CD4-positive, alpha-beta T cell (primary cell): ENCODE measurements around the gene PATJ. TPM values are rescaled to one million over a fixed set of nuclear protein-coding genes. Genes with fewer than 3 reads are reported as not detected.
A peak's percentile ranks its signal among the peaks of the same experiment; 100 is the strongest.

Experiments used
- ATAC-seq: fragments of 200-7000 bp; cut with Tn5 transposase; one replicate; pipeline ENCODE4 v1.10.0; 2022; ENCODE audit warnings: mild to moderate bottlenecking; ENCODE audit not compliant: poor library complexity
- CTCF ChIA-PET: fragments of 350-600 bp; sonication (Branson Sonifier 250); formaldehyde crosslinking; loops from one replicate; lab custom pipeline; 2021; ENCODE audit warnings: antibody characterized with exemption, inconsistent platforms; lab: Charles Lee
- POLR2A ChIA-PET: fragments of 350-600 bp; sonication (Branson Sonifier 250); formaldehyde crosslinking; loops from one replicate; lab custom pipeline; 2021; ENCODE audit warnings: antibody characterized with exemption, inconsistent platforms; lab: Charles Lee
- DNase-seq, 14 experiments: peaks; one replicate each; pipeline ENCODE4 v3.0.0-alpha.2; 2013 to 2020; ENCODE audit warnings: mixed read lengths in 2 of 14
- H3K27ac ChIP-seq, 2 donors: one replicate each; pipeline versions ENCODE4 v1.5.1 to v1.7.0; 2013; ENCODE audit warnings: low read length in 2 of 2, low read depth in 1 of 2, mild to moderate bottlenecking in 1 of 2
- H3K27me3 ChIP-seq, 2 experiments: 1 replicate in 1 of 2; 2 replicates in 1 of 2; pipeline versions ENCODE4 v1.6.1 to v1.7.0; 2013; ENCODE audit warnings: low read length in 2 of 2, control low read depth in 1 of 2, mild to moderate bottlenecking in 1 of 2, moderate library complexity in 1 of 2; ENCODE audit not compliant: insufficient read depth in 2 of 2, control insufficient read depth in 1 of 2
- H3K36me3 ChIP-seq: one replicate; pipeline ENCODE4 v1.6.1; 2013; ENCODE audit warnings: low read length, control low read depth; ENCODE audit not compliant: insufficient read depth
- H3K4me1 ChIP-seq: one replicate; pipeline ENCODE4 v1.6.1; 2013; ENCODE audit warnings: low read length, control low read depth; ENCODE audit not compliant: insufficient read depth
- H3K4me3 ChIP-seq: one replicate; pipeline ENCODE4 v1.5.1; 2013; ENCODE audit warnings: mild to moderate bottlenecking, low read length, moderate library complexity
- H3K9me3 ChIP-seq, 2 experiments: 1 replicate in 1 of 2; 2 replicates in 1 of 2; pipeline versions ENCODE4 v1.6.1 to v1.7.0; 2013; ENCODE audit warnings: low read length in 2 of 2, mild to moderate bottlenecking in 2 of 2, control low read depth in 1 of 2, moderate library complexity in 1 of 2; ENCODE audit not compliant: control insufficient read depth in 1 of 2, insufficient read depth in 1 of 2
- H3K27ac Mint-ChIP-seq: one replicate; pipeline ENCODE4 v1.8.0; 2020; ENCODE audit warnings: mixed read lengths
- H3K27me3 Mint-ChIP-seq: one replicate; pipeline ENCODE4 v1.8.0; 2021; ENCODE audit warnings: mixed read lengths
- H3K36me3 Mint-ChIP-seq: one replicate; pipeline ENCODE4 v1.8.0; 2021; ENCODE audit warnings: low read depth, mixed read lengths
- H3K4me1 Mint-ChIP-seq: one replicate; pipeline ENCODE4 v1.8.0; 2021; ENCODE audit warnings: low read depth, mixed read lengths
- H3K4me3 Mint-ChIP-seq: one replicate; pipeline ENCODE4 v1.8.0; 2020; ENCODE audit warnings: mild to moderate bottlenecking, mixed read lengths
- H3K9me3 Mint-ChIP-seq: one replicate; pipeline ENCODE4 v1.8.0; 2020; ENCODE audit warnings: mixed read lengths
- CTCF ChIP-seq: fragments of 200-600 bp; IDR thresholded peaks from one replicate; pipeline ENCODE4 v1.8.0; 2022; ENCODE audit warnings: antibody characterized with exemption, mild to moderate bottlenecking
- intact Hi-C, 2 experiments: fragments of 100-400 bp; cut with DNase I in 1 of 2; cut with micrococcal nuclease in 1 of 2; formaldehyde crosslinking; loops; one replicate each; pipeline versions ENCODE4 v1.15.1 to v1.9.0; 2023 to 2025; cut with DNase I, micrococcal nuclease
- total RNA-seq, 174 experiments: library from RNA in 2 of 174; stranded (reverse) in 2 of 174; gene quantifications; one replicate each; pipeline ENCODE4 v1.2.3 and lab custom pipeline; 2021 to 2026

Gene PATJ
- total RNA-seq, 2 experiments from 2014 or later, result 50.4 to 54.1 TPM

DNA sequence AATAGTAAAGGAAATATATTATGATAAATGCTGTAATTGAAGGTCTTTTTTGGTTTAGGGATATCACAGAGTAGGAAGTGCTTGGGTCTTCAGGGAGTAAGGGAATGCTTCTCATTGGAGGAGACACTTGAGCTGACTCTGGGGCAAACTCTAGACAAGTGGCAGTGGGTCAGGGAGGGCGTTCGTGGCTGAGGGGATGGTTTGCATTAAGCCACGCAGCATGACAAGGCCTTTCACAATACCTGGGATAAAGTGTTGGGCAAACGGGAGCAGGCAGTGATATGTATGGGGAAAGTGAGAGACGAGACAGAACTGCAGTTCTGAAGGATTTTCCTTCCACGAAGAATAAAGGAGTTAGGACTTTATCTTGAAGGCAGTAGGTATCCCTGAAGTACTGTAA lies 109.0 kb downstream of the PATJ start:
- H3K4me3 Mint-ChIP-seq, result no peak overlapping the region
- no peaks in the 10 kb centered on the region for H3K4me1 Mint-ChIP-seq
- ATAC-seq (no peak), DNase-seq (no peak)
- no peaks in the 10 kb centered on the region for H3K9me3 Mint-ChIP-seq
- intact Hi-C loops, result loop anchor here (5.0 to 10.0 kb wide), 9 partner anchors 209 to 874 kb away; no protein-coding TSS in a partner anchor
- TF ChIP-seq CTCF, result no peak
- H3K36me3 Mint-ChIP-seq, result peaks cover 13% of the 10 kb centered on the region
- ChIA-PET POLR2A (interaction anchor here (0.6 kb wide), 1 partner anchor 102 kb away, joined by 3 read pairs; no protein-coding TSS in a partner anchor), CTCF (interaction anchor here (0.6 to 1.0 kb wide), 9 partner anchors 9 to 1904 kb away, joined by 3 to 5 read pairs (median 3); no protein-coding TSS in a partner anchor)
- H3K27ac Mint-ChIP-seq, result no peak overlapping the region
- H3K9me3 ChIP-seq, result no peaks in the 10 kb centered on the region
- H3K27me3 Mint-ChIP-seq, result no peaks in the 10 kb centered on the region
- H3K4me3 ChIP-seq, result no peak overlapping the region
- H3K27me3 ChIP-seq, result no peaks in the 10 kb centered on the region
- H3K27ac ChIP-seq, result no peak overlapping the region
- peaks cover 10% of the 10 kb centered on the region for H3K36me3 ChIP-seq
- no peaks in the 10 kb centered on the region for H3K4me1 ChIP-seq

- no peaks in the 10 kb centered on the region for H3K9me3 ChIP-seq
- ATAC-seq, result peak; percentile 54
- POLR2A ChIA-PET, result interaction anchor here (0.6 kb wide), 2 partner anchors 29 to 103 kb away, joined by 3 read pairs; no protein-coding TSS in a partner anchor
- H3K27ac ChIP-seq, result no peak overlapping the region
- peak in 3 of 14 experiments; percentile 69 to 75 (median 75) for DNase-seq
- no peaks in the 10 kb centered on the region for H3K9me3 Mint-ChIP-seq
- peaks cover 16% of the 10 kb centered on the region for H3K36me3 ChIP-seq
- H3K36me3 Mint-ChIP-seq, result peaks cover 18% of the 10 kb centered on the region
- no peak overlapping the region for H3K4me3 Mint-ChIP-seq
- H3K4me3 ChIP-seq, result no peak overlapping the region
- no peak overlapping the region for H3K27ac Mint-ChIP-seq
- TF ChIP-seq CTCF, result peak; percentile 92
- H3K27me3 ChIP-seq, result no peaks in the 10 kb centered on the region
- CTCF ChIA-PET, result interaction anchor here (0.6 to 1.0 kb wide), 9 partner anchors 10 to 1905 kb away, joined by 3 to 5 read pairs (median 3); no protein-coding TSS in a partner anchor
- intact Hi-C loops, result loop anchor here (1.0 to 10.0 kb wide), 13 partner anchors 210 to 1875 kb away; no protein-coding TSS in a partner anchor
- H3K4me1 Mint-ChIP-seq, result no peaks in the 10 kb centered on the region
- H3K27me3 Mint-ChIP-seq, result no peaks in the 10 kb centered on the region
- no peaks in the 10 kb centered on the region for H3K4me1 ChIP-seq
These were observed 109.8 kb downstream of the PATJ start for GRCh38 chr1:61851849-61852669.

GRCh38 chr1:61852670-61853015 lies 110.4 kb downstream of the PATJ start:
- no peak overlapping the region for H3K4me3 ChIP-seq

More at GRCh38 chr1:61852670-61853015, 110.4 kb downstream of the PATJ start:
- ChIA-PET POLR2A (interaction anchor here (0.6 kb wide), 1 partner anchor 28 kb away, joined by 3 read pairs; no protein-coding TSS in a partner anchor), CTCF (no interaction called here)
- Histone ChIP-seq H3K9me3 (no peaks in the 10 kb centered on the region), H3K27ac (no peak overlapping the region), H3K36me3 (peaks cover 22% of the 10 kb centered on the region), H3K4me1 (no peaks in the 10 kb centered on the region), H3K27me3 (no peaks in the 10 kb centered on the region)
- no peaks in the 10 kb centered on the region for H3K4me1 Mint-ChIP-seq
- no peak overlapping the region for H3K4me3 Mint-ChIP-seq
- DNase-seq (no peak), ATAC-seq (no peak)
- intact Hi-C loops, result loop anchor here (1.0 to 10.0 kb wide), 13 partner anchors 210 to 1875 kb away; no protein-coding TSS in a partner anchor
- TF ChIP-seq CTCF, result no peak
- no peaks in the 10 kb centered on the region for H3K27me3 Mint-ChIP-seq
- no peak overlapping the region for H3K27ac Mint-ChIP-seq
- H3K9me3 Mint-ChIP-seq, result no peaks in the 10 kb centered on the region
- H3K36me3 Mint-ChIP-seq, result peaks cover 24% of the 10 kb centered on the region
